GM18861 (cell line): Measurements from ENCODE around the gene CLMP.

Experiments used
- ATAC-seq: cut with Tn5 transposase; IDR thresholded peaks from one replicate; pipeline ENCODE4 v1.9.1; 2021; ENCODE audit not compliant: unreplicated experiment

CLMP gene

GRCh38 chr11:123087657-123088056 is 107.4 kb downstream of the CLMP start:
- peak; percentile 87 for ATAC-seq

GRCh38 chr11:123086305-123086704 is 108.7 kb downstream of the CLMP start:
- ATAC-seq: no peak

- no peak for ATAC-seq
Measured at GRCh38 chr11:123085497-123085896, 109.6 kb downstream of the CLMP start.

GRCh38 chr11:123084454-123084853 is 110.6 kb downstream of the CLMP start:
- ATAC-seq: no peak

- ATAC-seq: no peak
Measured at GRCh38 chr11:123083623-123084029, 111.4 kb downstream of the CLMP start.

- no peak for ATAC-seq
Measured at GRCh38 chr11:123082977-123083376, 112.1 kb downstream of the CLMP start.

GRCh38 chr11:123080015-123080414 is 115.0 kb downstream of the CLMP start:
- no peak for ATAC-seq

- no peak for ATAC-seq
Measured at GRCh38 chr11:123076484-123076883, 118.6 kb downstream of the CLMP start.

GRCh38 chr11:123073343-123074057 is 121.5 kb downstream of the CLMP start:
- no peak for ATAC-seq

- ATAC-seq: no peak
Measured at GRCh38 chr11:123072762-123073161, 122.3 kb downstream of the CLMP start.

GRCh38 chr11:123072332-123072761 is 122.7 kb downstream of the CLMP start:
- no peak for ATAC-seq

- peak; percentile 53 for ATAC-seq
Measured at GRCh38 chr11:123069908-123070821, 124.9 kb downstream of the CLMP start.

- ATAC-seq: no peak
Measured at GRCh38 chr11:123065621-123066020, 129.4 kb downstream of the CLMP start.

- no peak for ATAC-seq
Measured at GRCh38 chr11:123063826-123064657, 131.0 kb downstream of the CLMP start.

GRCh38 chr11:123062892-123063825 is 131.9 kb downstream of the CLMP start:
- ATAC-seq: no peak

- ATAC-seq: peak; percentile 75
Measured at GRCh38 chr11:123062158-123062891, 132.7 kb downstream of the CLMP start.

GRCh38 chr11:123061403-123062157 is 133.5 kb downstream of the CLMP start, which contains the start of gene HSPA8:
TSS of gene HSPA8 (minus strand) at chr11:123062136. CDS start at chr11:123061324, 812 bp downstream.
- ATAC-seq: peak; percentile 22

GRCh38 chr11:123060277-123061000 is 134.6 kb downstream of the CLMP start:
- ATAC-seq: no peak
